ENCODE measurements around the gene TSC22D2. TPM values are rescaled to one million over a fixed set of nuclear protein-coding genes. Genes with fewer than 3 reads are reported as not detected.
"Not testable (repeated sequence)": the region's sequence is repeated elsewhere in the genome, so short reads cannot be mapped to it uniquely, and the experiment has no call there.

The TSC22D2 gene
- total RNA-seq, 1 donor from 2014 or later: 5.8 TPM

GRCh38 chr3:150447631-150448465 lies 39.8 kb downstream of the TSC22D2 start:
- DNase-seq (ENCODE audit: low read depth in 2 of 2): peak in 1 of 2 donors; percentile 55

GRCh38 chr3:150449169-150449721 lies 41.1 kb downstream of the TSC22D2 start:
- peak; percentile 36 to 77 for DNase-seq (ENCODE audit: low read depth in 2 of 2)

- DNase-seq (ENCODE audit: low read depth in 2 of 2): no peak
These were observed 42.8 kb downstream of the TSC22D2 start for GRCh38 chr3:150450916-150451315.

- DNase-seq (ENCODE audit: low read depth in 2 of 2): no peak
These were observed 43.4 kb downstream of the TSC22D2 start for GRCh38 chr3:150451329-150452048.

GRCh38 chr3:150453353-150453752 lies 45.3 kb downstream of the TSC22D2 start:
- DNase-seq (ENCODE audit: low read depth in 2 of 2): no peak

- no peak for DNase-seq (ENCODE audit: low read depth in 2 of 2)
These were observed 46.0 kb downstream of the TSC22D2 start for GRCh38 chr3:150454085-150454484.

- DNase-seq (ENCODE audit: low read depth in 2 of 2): no peak
These were observed 46.5 kb downstream of the TSC22D2 start for GRCh38 chr3:150454622-150455021.

GRCh38 chr3:150455341-150455740 lies 47.2 kb downstream of the TSC22D2 start:
- DNase-seq (ENCODE audit: low read depth in 2 of 2): no peak

- no peak for DNase-seq (ENCODE audit: low read depth in 2 of 2)
These were observed 49.9 kb downstream of the TSC22D2 start for GRCh38 chr3:150458001-150458400.

GRCh38 chr3:150460484-150460883 lies 52.4 kb downstream of the TSC22D2 start:
- DNase-seq (ENCODE audit: low read depth in 2 of 2): no peak

- no peak for DNase-seq (ENCODE audit: low read depth in 2 of 2)
These were observed 53.3 kb downstream of the TSC22D2 start for GRCh38 chr3:150461399-150461798.

GRCh38 chr3:150462108-150462507 lies 54.0 kb downstream of the TSC22D2 start:
- DNase-seq (ENCODE audit: low read depth in 2 of 2): peak in 1 of 2 donors; percentile 16

GRCh38 chr3:150464684-150465083 lies 56.6 kb downstream of the TSC22D2 start:
- DNase-seq (ENCODE audit: low read depth in 2 of 2): no peak

GRCh38 chr3:150467381-150467780 lies 59.3 kb downstream of the TSC22D2 start:
- DNase-seq (ENCODE audit: low read depth in 2 of 2): no peak

GRCh38 chr3:150469031-150469930 lies 61.2 kb downstream of the TSC22D2 start:
- DNase-seq (ENCODE audit: low read depth in 2 of 2): peak; percentile 53 to 95

- peak in 1 of 2 donors; percentile 16 for DNase-seq (ENCODE audit: low read depth in 2 of 2)
These were observed 62.0 kb downstream of the TSC22D2 start for GRCh38 chr3:150469931-150470740.

- DNase-seq (ENCODE audit: low read depth in 2 of 2): no peak
These were observed 64.3 kb downstream of the TSC22D2 start for GRCh38 chr3:150472421-150472820.

- not testable (repeated sequence) for DNase-seq (ENCODE audit: low read depth in 2 of 2)
These were observed 65.1 kb downstream of the TSC22D2 start for GRCh38 chr3:150473161-150473560.

GRCh38 chr3:150479370-150479769 lies 71.3 kb downstream of the TSC22D2 start:
- DNase-seq (ENCODE audit: low read depth in 2 of 2): no peak

GRCh38 chr3:150480877-150481276 lies 72.8 kb downstream of the TSC22D2 start:
- peak in 1 of 2 donors; percentile 41 for DNase-seq (ENCODE audit: low read depth in 2 of 2)

All from lung microvascular endothelial cell (primary cell).